Natural killer cell (primary cell): Measurements from ENCODE around the gene AP3M1. TPM values are rescaled to one million over a fixed set of nuclear protein-coding genes. Genes with fewer than 3 reads are reported as not detected.

Source experiments
- ATAC-seq, 3 donors: fragments of 150-1000 bp in 2 of 3; fragments of 200-7000 bp in 1 of 3; cut with Tn5 transposase; 1 replicate in 1 of 3; 2 replicates in 2 of 3; pipeline ENCODE4 v1.10.0; 2021; ENCODE audit warnings: mild to moderate bottlenecking in 2 of 3, moderate library complexity in 2 of 3
- DNase-seq, 2 donors: peaks; one replicate each; pipeline versions ENCODE4 v3.0.0 to v3.0.0-alpha.2; 2013 to 2021; ENCODE audit warnings: mixed read lengths in 1 of 2
- H3K27ac ChIP-seq: one replicate; pipeline ENCODE4 v1.5.1; 2013; ENCODE audit warnings: mild to moderate bottlenecking, low read length
- H3K27me3 ChIP-seq: one replicate; pipeline ENCODE4 v1.6.1; 2013; ENCODE audit warnings: low read length; ENCODE audit not compliant: control insufficient read depth, insufficient read depth
- H3K36me3 ChIP-seq: one replicate; pipeline ENCODE4 v1.6.1; 2013; ENCODE audit warnings: low read length; ENCODE audit not compliant: control insufficient read depth, insufficient read depth
- H3K4me1 ChIP-seq: one replicate; pipeline ENCODE4 v1.6.1; 2013; ENCODE audit warnings: low read length; ENCODE audit not compliant: control insufficient read depth, insufficient read depth
- H3K4me3 ChIP-seq: one replicate; pipeline ENCODE4 v1.5.1; 2013; ENCODE audit warnings: low read length
- H3K9me3 ChIP-seq: one replicate; pipeline ENCODE4 v1.6.1; 2013; ENCODE audit warnings: low read length; ENCODE audit not compliant: control insufficient read depth, insufficient read depth
- H3K27ac Mint-ChIP-seq, 2 donors: one replicate each; pipeline ENCODE4 v1.8.0; 2022; ENCODE audit warnings: mild to moderate bottlenecking in 2 of 2, mixed read lengths in 2 of 2, moderate library complexity in 1 of 2
- H3K27me3 Mint-ChIP-seq, 2 donors: one replicate each; pipeline ENCODE4 v1.8.0; 2022; ENCODE audit warnings: low read depth in 2 of 2, mixed read lengths in 2 of 2
- H3K36me3 Mint-ChIP-seq: one replicate; pipeline ENCODE4 v1.8.0; 2022; ENCODE audit warnings: mixed read lengths
- H3K4me1 Mint-ChIP-seq, 2 donors: one replicate each; pipeline ENCODE4 v1.8.0; 2022; ENCODE audit warnings: mixed read lengths in 2 of 2
- H3K4me3 Mint-ChIP-seq: one replicate; pipeline ENCODE4 v1.8.0; 2022; ENCODE audit warnings: mild to moderate bottlenecking, moderate library complexity, mixed read lengths
- H3K9me3 Mint-ChIP-seq, 2 donors: one replicate each; pipeline ENCODE4 v1.8.0; 2022; ENCODE audit warnings: mixed read lengths in 2 of 2
- CTCF ChIP-seq: fragments of 200-600 bp; IDR thresholded peaks from one replicate; pipeline ENCODE4 v1.8.0; 2022; ENCODE audit warnings: antibody characterized with exemption
- whole genome bisulfite sequencing: methylation state at CpG from one replicate; pipeline ENCODE4 v1.1.7; 2013; ENCODE audit warnings: missing lambda C conversion rate; ENCODE audit not compliant: insufficient coverage; 5-methylcytosine and 5-hydroxymethylcytosine counted together
- intact Hi-C: fragments of 100-400 bp; cut with micrococcal nuclease; formaldehyde crosslinking; loops from one replicate; pipeline ENCODE4 v1.14.2; 2022
- total RNA-seq, 4 donors: library from RNA; stranded (reverse); fragments of 120-200 nt in 1 of 4; gene quantifications; one replicate each; pipeline versions ENCODE4 v1.2.3 to v1.2.4, GENCODE V29; 2013 to 2022

AP3M1 gene
- total RNA-seq, 3 donors from 2014 or later (not counting 1 experiment from before 2014, with no cell fraction given): 40.6 to 48.8 (median 41.5) TPM

GRCh38 chr10:74167443-74167842 is 16.8 kb upstream of the AP3M1 start:
- H3K36me3 Mint-ChIP-seq: no peaks in the 10 kb centered on the region
- WGBS: 0% methylated on average over 1 of the region's 1 CpG
- ATAC-seq (no peak), DNase-seq (no peak)
- no peak overlapping the region for H3K4me3 Mint-ChIP-seq
- H3K27ac ChIP-seq: no peak overlapping the region
- no peaks in the 10 kb centered on the region for H3K27me3 ChIP-seq
- H3K9me3 ChIP-seq: no peaks in the 10 kb centered on the region
- H3K9me3 Mint-ChIP-seq: no peaks in the 10 kb centered on the region
- H3K27me3 Mint-ChIP-seq: no peaks in the 10 kb centered on the region
- intact Hi-C loops: no loop called here
- no peak for TF ChIP-seq CTCF
- no peak overlapping the region for H3K4me3 ChIP-seq
- peaks cover 7 to 13% of the 10 kb centered on the region in 2 donors for H3K4me1 Mint-ChIP-seq
- no peaks in the 10 kb centered on the region for H3K36me3 ChIP-seq
- H3K27ac Mint-ChIP-seq: no peak overlapping the region
- peaks cover 9% of the 10 kb centered on the region for H3K4me1 ChIP-seq

GRCh38 chr10:74165530-74165901 is 14.9 kb upstream of the AP3M1 start:
- Histone ChIP-seq H3K27me3 (no peaks in the 10 kb centered on the region), H3K4me3 (no peak overlapping the region), H3K4me1 (peaks cover 9% of the 10 kb centered on the region), H3K36me3 (no peaks in the 10 kb centered on the region), H3K27ac (no peak overlapping the region), H3K9me3 (no peaks in the 10 kb centered on the region)
- no peak overlapping the region for H3K27ac Mint-ChIP-seq
- H3K4me1 Mint-ChIP-seq: peaks cover 7 to 13% of the 10 kb centered on the region in 2 donors
- H3K9me3 Mint-ChIP-seq: no peaks in the 10 kb centered on the region
- DNase-seq: no peak
- H3K27me3 Mint-ChIP-seq: no peaks in the 10 kb centered on the region
- H3K36me3 Mint-ChIP-seq: no peaks in the 10 kb centered on the region
- H3K4me3 Mint-ChIP-seq: no peak overlapping the region
- ATAC-seq: no peak
- intact Hi-C loops: no loop called here
- WGBS: 68% methylated on average over 2 of the region's 2 CpGs
- TF ChIP-seq CTCF: no peak

GRCh38 chr10:74164716-74165529 is 14.3 kb upstream of the AP3M1 start:
- no peaks in the 10 kb centered on the region for H3K27me3 Mint-ChIP-seq
- 76% methylated on average over 5 of the region's 6 CpGs for WGBS
- intact Hi-C loops: no loop called here
- Histone ChIP-seq H3K27me3 (no peaks in the 10 kb centered on the region), H3K9me3 (no peaks in the 10 kb centered on the region), H3K4me3 (no peak overlapping the region), H3K36me3 (no peaks in the 10 kb centered on the region), H3K27ac (no peak overlapping the region), H3K4me1 (peaks cover 9% of the 10 kb centered on the region)
- no peak for DNase-seq
- H3K27ac Mint-ChIP-seq: no peak overlapping the region
- ATAC-seq: no peak
- H3K4me1 Mint-ChIP-seq: peaks cover 7 to 13% of the 10 kb centered on the region in 2 donors
- no peak for TF ChIP-seq CTCF
- H3K36me3 Mint-ChIP-seq: no peaks in the 10 kb centered on the region
- H3K4me3 Mint-ChIP-seq: no peak overlapping the region
- H3K9me3 Mint-ChIP-seq: no peaks in the 10 kb centered on the region
